Measurements from ENCODE around the gene DKKL1.
"Not testable (repeated sequence)": the region's sequence is repeated elsewhere in the genome, so short reads cannot be mapped to it uniquely, and the experiment has no call there.

DNA sequence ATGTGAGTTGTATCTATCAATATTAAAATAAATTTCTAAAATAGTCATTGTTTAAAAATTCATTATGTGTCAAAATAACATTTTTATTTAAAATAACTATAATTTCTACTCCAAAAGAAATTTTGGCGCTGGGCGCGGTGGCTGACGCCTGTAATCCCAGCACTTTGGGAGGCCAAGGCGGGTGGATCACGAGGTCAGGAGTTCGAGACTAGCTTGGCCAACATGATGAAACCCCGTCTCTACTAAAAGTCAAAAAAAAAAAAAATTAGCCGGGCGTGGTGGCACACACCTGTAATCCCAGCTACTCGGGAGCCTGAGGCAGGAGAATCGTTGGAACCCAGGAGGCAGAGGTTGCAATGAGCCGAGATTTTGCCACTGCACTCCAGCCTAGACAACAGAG lies 37.9 kb upstream of the DKKL1 start:
- not testable (repeated sequence) for TF ChIP-seq POLR2A (IDR thresholded peaks at IDR 0.05; ENCODE audit: low read depth, low read length); CTCF (conservative IDR thresholded peaks at IDR 0.05; ENCODE audit: low read depth, low read length); MAFK (IDR thresholded peaks at IDR 0.05; ENCODE audit: low read depth, low read length); CEBPB (IDR thresholded peaks at IDR 0.05; ENCODE audit: low read depth, low read length); RFX5 (IDR thresholded peaks at IDR 0.05; ENCODE audit: low read depth, low read length); RAD21 (IDR thresholded peaks at IDR 0.05; ENCODE audit: low read length); SMC3 (IDR thresholded peaks at IDR 0.05; ENCODE audit: low read depth, low read length); FOS (IDR thresholded peaks at IDR 0.05; ENCODE audit: low read depth, low read length); MAZ (IDR thresholded peaks at IDR 0.05; ENCODE audit: borderline replicate concordance, low read depth, low read length); MXI1 (IDR thresholded peaks at IDR 0.05; ENCODE audit: borderline replicate concordance, low read depth, low read length); RCOR1 (IDR thresholded peaks at IDR 0.05; ENCODE audit: insufficient replicate concordance, low read length); BHLHE40 (IDR thresholded peaks at IDR 0.05; ENCODE audit: low read depth, low read length)
- TF ChIP-seq, protein P1, sequence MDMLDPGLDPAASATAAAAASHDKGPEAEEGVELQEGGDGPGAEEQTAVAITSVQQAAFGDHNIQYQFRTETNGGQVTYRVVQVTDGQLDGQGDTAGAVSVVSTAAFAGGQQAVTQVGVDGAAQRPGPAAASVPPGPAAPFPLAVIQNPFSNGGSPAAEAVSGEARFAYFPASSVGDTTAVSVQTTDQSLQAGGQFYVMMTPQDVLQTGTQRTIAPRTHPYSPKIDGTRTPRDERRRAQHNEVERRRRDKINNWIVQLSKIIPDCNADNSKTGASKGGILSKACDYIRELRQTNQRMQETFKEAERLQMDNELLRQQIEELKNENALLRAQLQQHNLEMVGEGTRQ (IDR thresholded peaks at IDR 0.05; ENCODE audit: low read depth, low read length), result not testable (repeated sequence)
